ENCODE results near the gene DRG2. TPM values are rescaled to one million over a fixed set of nuclear protein-coding genes. Genes with fewer than 3 reads are reported as not detected.

DRG2 gene
- total RNA-seq, 1 donor from 2014 or later: 14.3 TPM

DNA sequence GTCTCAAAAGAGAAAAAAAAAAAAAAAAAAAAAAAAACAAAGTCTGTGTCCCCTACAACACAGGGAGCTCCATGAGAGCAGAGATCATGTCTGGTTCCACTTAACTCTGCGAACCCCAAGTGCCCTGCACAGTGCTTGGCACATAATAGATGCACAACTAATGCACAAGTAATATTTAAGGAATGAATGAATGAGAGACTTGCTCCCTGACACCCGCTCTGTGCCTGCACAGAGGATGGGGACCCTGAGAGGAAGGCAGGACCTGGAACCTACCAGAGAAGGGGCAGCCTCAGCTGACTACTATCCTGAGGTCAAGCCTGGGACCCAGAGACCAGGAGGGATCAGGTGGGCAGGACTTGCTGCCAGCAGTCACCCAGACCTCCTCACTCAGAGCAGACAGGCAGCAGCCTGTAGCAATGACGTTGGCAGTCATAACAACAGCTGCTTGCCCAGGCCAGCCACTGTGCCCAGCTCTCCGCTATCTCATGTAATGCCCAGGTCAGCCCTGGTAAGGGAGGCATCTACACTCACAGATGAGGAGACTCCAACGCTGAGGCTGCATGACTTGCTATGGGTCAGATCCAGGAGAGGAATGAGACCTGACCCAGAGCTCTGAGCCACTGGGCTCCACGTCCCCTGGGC, 23.7 kb downstream of the DRG2 start:
- no peak for FAIRE-seq
- DNase-seq (ENCODE audit: low spot score in 2 of 2): no peak

GRCh38 chr17:18115517-18115916, 27.8 kb downstream of the DRG2 start:
- no peak for FAIRE-seq

DNA sequence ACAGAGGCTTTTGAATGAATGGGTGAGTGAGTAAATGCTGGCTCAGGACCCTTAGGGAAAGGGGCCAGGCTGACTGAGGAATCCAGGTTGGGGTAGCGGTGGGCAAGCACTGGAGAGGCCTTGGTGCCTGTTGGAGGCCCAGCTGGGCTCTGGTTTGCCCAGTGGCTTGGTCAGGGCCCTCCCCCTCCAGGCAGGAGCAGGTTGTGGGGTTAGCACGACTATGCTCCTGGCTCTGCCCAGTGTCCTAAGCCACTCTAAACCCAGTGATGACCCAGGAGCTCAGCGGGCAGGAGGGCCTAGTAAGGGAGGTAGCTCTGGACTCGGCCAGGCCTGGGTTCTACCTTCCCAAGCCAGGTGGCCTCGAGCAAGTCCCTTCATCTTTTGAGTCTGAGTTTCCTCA, 28.3 kb downstream of the DRG2 start:
- FAIRE-seq (no peak), DNase-seq (ENCODE audit: low spot score in 2 of 2) (no peak)

More at GRCh38 chr17:18115517-18115916, 27.8 kb downstream of the DRG2 start:
- DNase-seq (ENCODE audit: low spot score in 2 of 2): no peak

- FAIRE-seq (no peak), DNase-seq (ENCODE audit: low spot score in 2 of 2) (no peak)
These were observed 29.8 kb downstream of the DRG2 start for GRCh38 chr17:18117533-18117932.

- DNase-seq (ENCODE audit: low spot score in 2 of 2) (no peak), FAIRE-seq (no peak)
These were observed 30.5 kb downstream of the DRG2 start for GRCh38 chr17:18117982-18118975.

DNA sequence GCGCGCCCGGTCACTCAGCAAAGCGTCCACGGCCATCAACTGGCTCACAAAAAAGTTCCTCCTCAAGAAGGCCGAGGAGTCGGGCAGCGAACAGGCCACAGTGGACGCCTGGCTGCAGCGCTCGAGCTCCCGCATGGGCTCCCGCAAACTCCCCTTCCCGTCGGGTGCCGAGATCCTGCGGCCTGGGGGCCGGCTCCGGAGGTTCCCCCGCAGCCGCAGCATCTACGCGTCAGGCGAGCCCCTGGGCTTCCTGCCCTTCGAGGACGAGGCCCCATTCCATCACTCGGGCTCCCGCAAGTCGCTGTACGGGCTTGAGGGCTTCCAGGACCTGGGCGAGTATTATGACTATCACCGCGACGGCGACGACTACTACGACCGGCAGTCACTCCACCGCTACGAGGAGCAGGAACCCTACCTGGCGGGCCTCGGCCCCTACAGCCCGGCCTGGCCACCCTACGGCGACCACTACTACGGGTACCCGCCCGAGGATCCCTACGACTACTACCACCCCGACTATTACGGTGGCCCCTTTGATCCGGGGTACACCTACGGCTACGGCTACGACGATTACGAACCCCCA, 31.5 kb downstream of the DRG2 start:
- no peak for FAIRE-seq
- DNase-seq (ENCODE audit: low spot score in 2 of 2): no peak

DNA sequence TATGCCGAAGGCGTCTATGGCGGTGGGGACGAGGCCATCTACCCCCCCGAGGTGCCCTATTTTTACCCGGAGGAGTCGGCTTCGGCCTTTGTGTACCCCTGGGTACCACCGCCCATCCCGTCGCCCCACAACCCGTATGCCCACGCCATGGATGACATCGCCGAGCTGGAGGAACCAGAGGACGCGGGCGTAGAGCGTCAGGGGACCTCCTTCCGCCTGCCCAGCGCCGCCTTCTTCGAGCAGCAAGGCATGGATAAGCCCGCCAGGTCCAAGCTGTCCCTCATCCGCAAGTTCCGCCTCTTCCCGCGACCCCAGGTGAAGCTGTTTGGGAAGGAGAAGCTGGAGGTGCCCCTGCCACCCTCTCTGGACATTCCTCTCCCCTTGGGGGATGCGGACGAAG, 32.2 kb downstream of the DRG2 start:
- FAIRE-seq: no peak

GRCh38 chr17:18120461-18121017, 32.8 kb downstream of the DRG2 start:
- no peak for DNase-seq (ENCODE audit: low spot score in 2 of 2)
- no peak for FAIRE-seq

More for the DNA sequence above, 32.2 kb downstream of the DRG2 start:
- no peak for DNase-seq (ENCODE audit: low spot score in 2 of 2)

DNA sequence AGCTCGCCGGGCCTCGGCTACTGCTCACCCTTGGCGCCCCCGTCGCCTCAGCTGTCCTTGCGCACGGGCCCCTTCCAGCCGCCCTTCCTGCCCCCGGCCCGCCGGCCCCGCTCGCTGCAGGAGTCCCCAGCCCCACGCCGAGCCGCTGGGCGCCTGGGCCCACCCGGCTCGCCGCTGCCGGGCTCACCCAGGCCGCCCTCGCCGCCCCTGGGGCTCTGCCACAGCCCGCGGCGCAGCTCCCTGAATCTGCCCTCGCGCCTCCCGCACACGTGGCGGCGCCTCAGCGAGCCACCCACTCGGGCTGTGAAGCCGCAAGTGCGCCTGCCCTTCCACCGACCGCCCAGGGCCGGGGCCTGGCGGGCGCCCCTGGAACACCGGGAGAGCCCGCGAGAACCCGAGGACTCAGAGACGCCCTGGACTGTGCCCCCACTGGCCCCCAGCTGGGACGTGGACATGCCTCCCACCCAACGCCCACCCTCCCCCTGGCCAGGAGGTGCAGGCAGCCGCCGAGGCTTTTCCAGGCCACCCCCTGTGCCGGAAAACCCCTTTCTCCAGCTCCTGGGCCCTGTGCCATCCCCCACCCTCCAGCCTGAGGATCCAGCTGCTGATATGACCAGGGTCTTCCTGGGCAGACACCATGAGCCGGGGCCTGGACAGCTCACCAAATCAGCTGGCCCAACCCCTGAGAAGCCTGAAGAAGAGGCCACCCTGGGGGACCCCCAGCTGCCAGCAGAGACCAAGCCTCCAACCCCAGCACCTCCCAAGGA, 33.6 kb downstream of the DRG2 start:
- FAIRE-seq: no peak
- no peak for DNase-seq (ENCODE audit: low spot score in 2 of 2)

DNA sequence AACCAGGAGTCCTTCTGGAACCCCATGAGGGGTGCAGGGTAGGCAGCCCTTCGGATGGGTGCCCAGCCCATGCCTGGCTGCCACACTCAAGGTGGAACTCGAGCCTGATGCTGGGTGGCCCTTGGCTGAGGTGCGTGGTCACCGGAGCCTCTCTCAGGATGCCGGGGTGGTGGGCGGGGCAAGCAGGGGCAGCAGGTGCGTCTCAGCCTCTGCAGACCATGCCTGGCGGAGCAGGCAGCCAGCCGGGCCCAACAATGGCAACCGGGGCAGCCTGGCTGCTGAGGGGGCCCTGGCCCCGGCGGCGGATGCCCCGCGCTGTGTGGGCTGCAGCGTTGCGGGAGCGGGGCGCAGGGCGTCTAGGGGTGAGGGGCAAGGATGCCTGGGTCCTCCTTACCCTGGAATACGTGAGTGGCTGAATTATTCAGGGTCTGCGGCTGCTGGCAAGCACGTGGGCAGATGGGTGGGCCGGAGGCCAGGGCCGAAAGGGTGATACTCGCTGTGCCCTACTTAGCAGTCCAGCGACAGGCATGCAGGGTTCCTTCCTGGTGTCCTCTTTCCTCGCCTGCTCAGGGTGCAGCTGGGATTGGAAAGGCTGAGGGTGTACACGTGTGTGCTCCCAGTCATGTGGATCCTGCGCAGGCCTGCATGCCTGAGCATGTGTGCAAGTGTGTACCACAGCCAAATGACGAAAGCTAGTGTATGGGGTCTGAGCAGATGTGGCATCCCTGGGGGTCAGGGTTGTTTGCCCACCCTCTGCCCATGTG, 35.4 kb downstream of the DRG2 start:
- DNase-seq (ENCODE audit: low spot score in 2 of 2): no peak
- FAIRE-seq: no peak

- FAIRE-seq (no peak), DNase-seq (ENCODE audit: low spot score in 2 of 2) (no peak)
These were observed 36.8 kb downstream of the DRG2 start for GRCh38 chr17:18124345-18125126.

DNA sequence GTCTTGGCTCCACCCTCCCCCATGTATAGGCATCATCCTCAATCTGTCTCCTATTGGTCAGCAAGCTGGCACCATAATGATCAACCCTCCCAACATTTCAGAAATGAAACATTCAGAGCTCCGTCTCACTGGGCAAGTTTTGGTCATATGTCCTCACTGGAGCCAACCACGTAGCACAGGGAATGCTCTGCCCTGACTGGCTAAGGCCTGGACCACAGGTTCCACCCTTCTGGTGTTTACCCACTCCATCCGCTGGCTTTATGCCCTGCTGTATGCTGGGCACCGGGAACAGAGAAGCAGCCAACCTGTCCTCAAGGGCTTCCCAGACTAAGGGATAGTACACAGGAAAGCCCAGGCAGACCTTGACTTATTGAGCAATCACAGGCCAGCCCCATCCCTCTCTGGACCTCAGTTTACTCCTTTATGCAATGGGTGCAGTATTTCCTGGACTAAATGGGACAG, 41.3 kb downstream of the DRG2 start:
- DNase-seq (ENCODE audit: low spot score in 2 of 2) (no peak), FAIRE-seq (no peak)

- FAIRE-seq: no peak
- DNase-seq (ENCODE audit: low spot score in 2 of 2): no peak
These were observed 45.0 kb downstream of the DRG2 start for GRCh38 chr17:18132711-18133110.

DNA sequence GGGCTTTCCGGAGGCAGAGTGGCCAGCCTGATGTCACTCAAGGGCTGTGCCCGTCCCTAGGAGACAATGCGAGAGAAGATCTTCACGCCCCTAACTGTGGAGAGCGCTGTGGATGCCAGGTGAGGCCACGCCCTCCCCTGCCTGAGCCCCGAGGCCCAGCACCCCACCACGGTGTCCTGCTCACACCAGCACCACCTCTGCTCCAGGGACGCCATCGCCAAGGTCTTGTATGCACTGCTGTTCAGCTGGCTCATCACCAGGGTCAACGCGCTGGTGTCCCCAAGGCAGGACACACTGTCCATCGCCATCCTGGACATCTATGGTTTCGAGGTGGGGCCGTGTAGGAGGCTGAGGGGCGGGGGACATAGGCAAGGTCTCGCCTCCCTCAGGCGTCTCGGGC, 48.6 kb downstream of the DRG2 start:
- DNase-seq (ENCODE audit: low spot score in 2 of 2): no peak
- FAIRE-seq: no peak

DNA sequence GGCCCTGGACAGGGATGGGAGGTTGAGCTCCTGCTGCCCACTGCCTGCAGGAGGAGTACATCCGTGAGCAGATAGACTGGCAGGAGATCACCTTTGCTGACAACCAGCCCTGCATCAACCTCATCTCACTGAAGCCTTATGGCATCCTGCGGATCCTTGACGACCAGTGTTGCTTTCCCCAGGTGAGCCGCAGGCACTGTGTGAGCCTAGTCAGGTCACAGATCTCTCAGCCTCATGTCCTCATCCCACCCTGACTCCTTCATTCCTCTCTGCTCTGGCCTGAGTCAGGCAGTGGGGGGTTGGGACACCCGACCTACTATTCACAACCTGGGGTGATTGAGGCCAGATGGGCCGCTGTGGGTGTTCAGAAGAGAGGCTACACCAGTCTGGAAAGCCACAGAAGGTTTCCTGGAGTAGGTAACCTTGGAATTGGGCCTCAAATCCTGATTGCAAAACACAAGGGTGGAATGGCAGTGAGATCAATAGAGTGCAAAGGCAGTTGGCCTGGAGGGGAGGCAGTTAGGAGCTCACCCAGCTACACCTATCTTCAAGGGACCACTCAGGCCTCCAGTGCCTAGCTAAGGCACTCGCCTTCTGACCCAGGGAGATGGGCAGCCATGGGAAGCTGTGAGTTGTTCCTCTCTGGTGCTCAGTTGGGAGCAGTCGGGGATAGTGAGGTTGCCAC, 50.5 kb downstream of the DRG2 start:
- FAIRE-seq (no peak), DNase-seq (ENCODE audit: low spot score in 2 of 2) (no peak)

GRCh38 chr17:18139092-18139491, 51.3 kb downstream of the DRG2 start:
- DNase-seq (ENCODE audit: low spot score in 2 of 2): no peak
- FAIRE-seq: no peak

- no peak for FAIRE-seq
- no peak for DNase-seq (ENCODE audit: low spot score in 2 of 2)
These were observed 51.8 kb downstream of the DRG2 start for GRCh38 chr17:18139498-18139897.

DNA sequence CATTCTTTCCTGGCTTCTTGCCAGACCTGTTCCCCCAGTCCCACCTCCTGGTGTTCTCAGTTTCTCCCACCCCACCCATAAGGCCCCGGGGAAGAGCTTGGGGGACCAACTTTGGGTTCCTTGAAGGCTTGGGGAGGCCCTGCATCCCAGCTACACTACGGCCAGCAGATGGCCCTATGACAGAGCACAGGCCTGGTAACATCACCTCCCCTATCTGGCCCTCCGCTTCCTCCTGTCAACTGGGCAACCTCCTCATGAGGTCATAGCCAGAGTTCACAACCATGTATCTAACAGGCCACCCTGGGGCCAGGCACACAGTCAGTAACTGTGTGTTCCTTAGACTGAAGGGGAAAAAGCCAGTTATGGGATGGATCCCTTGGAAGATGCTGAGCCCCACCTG, 52.2 kb downstream of the DRG2 start:
- FAIRE-seq (no peak), DNase-seq (ENCODE audit: low spot score in 2 of 2) (no peak)

Measured in frontal cortex (tissue), 4 donors.